Activated CD8-positive, alpha-beta memory T cell treated with anti-CD3 and anti-CD28 coated beads, Interleukin-2, amount 10 ng/mL, durations not matched to agents 7 days and 5 days (primary cell): ENCODE measurements around the gene BCAM. TPM values are rescaled to one million over a fixed set of nuclear protein-coding genes. Genes with fewer than 3 reads are reported as not detected.
"Not testable (repeated sequence)": the region's sequence is repeated elsewhere in the genome, so short reads cannot be mapped to it uniquely, and the experiment has no call there.

Experiments
- ATAC-seq: fragments of 150-1000 bp; cut with Tn5 transposase; one replicate; pipeline ENCODE4 v1.10.0; 2021; ENCODE audit warnings: moderate library complexity
- CTCF ChIA-PET: fragments of 350-600 bp; sonication (Branson Sonifier 250); formaldehyde crosslinking; loops from one replicate; lab custom pipeline; 2021; ENCODE audit warnings: antibody characterized with exemption; lab: Charles Lee
- DNase-seq: peaks from one replicate; pipeline ENCODE4 v3.0.0-alpha.2; 2020
- H3K27ac Mint-ChIP-seq: one replicate; pipeline ENCODE4 v1.8.0; 2021; ENCODE audit warnings: mild to moderate bottlenecking, mixed read lengths
- H3K27me3 Mint-ChIP-seq: one replicate; pipeline ENCODE4 v1.8.0; 2021; ENCODE audit warnings: mixed read lengths
- H3K36me3 Mint-ChIP-seq: one replicate; pipeline ENCODE4 v1.8.0; 2021; ENCODE audit warnings: mild to moderate bottlenecking, mixed read lengths
- H3K4me1 Mint-ChIP-seq: one replicate; pipeline ENCODE4 v1.8.0; 2021; ENCODE audit warnings: mixed read lengths
- H3K4me3 Mint-ChIP-seq: one replicate; pipeline ENCODE4 v1.8.0; 2021; ENCODE audit warnings: mild to moderate bottlenecking, moderate library complexity, mixed read lengths
- H3K9me3 Mint-ChIP-seq: one replicate; pipeline ENCODE4 v1.8.0; 2022; ENCODE audit warnings: low read depth, mixed read lengths
- total RNA-seq, 2 experiments: library from RNA; stranded (reverse); gene quantifications; one replicate each; pipeline ENCODE4 v1.2.3, GENCODE V29; 2021

BCAM gene, protein sequence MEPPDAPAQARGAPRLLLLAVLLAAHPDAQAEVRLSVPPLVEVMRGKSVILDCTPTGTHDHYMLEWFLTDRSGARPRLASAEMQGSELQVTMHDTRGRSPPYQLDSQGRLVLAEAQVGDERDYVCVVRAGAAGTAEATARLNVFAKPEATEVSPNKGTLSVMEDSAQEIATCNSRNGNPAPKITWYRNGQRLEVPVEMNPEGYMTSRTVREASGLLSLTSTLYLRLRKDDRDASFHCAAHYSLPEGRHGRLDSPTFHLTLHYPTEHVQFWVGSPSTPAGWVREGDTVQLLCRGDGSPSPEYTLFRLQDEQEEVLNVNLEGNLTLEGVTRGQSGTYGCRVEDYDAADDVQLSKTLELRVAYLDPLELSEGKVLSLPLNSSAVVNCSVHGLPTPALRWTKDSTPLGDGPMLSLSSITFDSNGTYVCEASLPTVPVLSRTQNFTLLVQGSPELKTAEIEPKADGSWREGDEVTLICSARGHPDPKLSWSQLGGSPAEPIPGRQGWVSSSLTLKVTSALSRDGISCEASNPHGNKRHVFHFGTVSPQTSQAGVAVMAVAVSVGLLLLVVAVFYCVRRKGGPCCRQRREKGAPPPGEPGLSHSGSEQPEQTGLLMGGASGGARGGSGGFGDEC
- not detected for total RNA-seq

DNA sequence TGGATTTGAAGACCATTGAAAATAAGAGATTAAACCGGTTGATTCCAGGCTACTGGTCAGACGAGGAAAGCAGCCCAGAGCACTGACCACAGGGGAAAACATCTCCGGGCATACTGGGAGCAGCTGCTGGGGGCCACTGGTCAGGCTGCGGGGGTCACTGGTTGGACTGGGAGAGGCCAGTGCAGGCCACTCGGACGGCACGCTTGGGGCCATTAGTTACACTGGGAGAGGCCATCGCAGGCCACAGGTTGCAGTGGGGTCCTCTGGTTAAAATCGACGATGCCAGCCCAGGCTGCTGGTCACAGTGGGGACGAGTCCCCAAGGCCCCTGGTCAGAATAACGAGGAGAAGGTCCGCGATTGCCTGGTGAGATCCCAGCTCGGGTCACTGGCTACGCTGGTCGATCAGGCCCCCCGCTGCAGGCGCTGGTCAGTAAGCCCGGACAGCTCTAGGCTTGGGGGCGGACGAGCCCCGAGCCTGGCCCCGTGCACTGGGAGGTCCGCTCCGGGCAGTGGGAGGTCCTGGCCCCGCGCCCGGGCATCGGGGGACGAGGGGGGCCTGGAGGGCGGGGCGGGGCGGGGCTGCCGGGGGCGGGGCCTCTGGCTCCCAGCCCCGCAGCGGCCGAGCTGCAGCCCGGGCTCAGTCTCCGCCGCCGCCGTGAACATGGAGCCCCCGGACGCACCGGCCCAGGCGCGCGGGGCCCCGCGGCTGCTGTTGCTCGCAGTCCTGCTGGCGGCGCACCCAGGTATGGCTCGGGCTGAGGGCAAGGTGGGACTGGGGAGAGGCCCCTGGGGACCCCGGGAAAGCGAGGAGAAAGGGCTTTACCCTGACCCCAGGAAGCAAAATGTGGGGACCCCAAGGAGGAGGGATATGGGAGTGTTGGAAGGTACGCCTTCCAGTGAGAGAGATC lies at the start of gene BCAM:
Gene BCAM (plus strand): TSS at position 641 of the 909 bp plus-strand sequence. CDS start 22 bp downstream, at position 663.
- H3K4me3 Mint-ChIP-seq = no peak within 1 kb of the TSS
- no peaks in the 10 kb centered on the region for H3K36me3 Mint-ChIP-seq
- no peak for DNase-seq
- H3K27ac Mint-ChIP-seq = no peak within 1 kb of the TSS
- no peaks in the 10 kb centered on the region for H3K4me1 Mint-ChIP-seq
- peaks cover 16% of the 10 kb centered on the region for H3K27me3 Mint-ChIP-seq
- H3K9me3 Mint-ChIP-seq = no peaks in the 10 kb centered on the region
- CTCF ChIA-PET = interaction anchor here (0.9 to 1.6 kb wide), 2 partner anchors 38 to 152 kb away, joined by 3 read pairs; partner anchors contain the start of gene NECTIN2
- ATAC-seq = no peak

DNA sequence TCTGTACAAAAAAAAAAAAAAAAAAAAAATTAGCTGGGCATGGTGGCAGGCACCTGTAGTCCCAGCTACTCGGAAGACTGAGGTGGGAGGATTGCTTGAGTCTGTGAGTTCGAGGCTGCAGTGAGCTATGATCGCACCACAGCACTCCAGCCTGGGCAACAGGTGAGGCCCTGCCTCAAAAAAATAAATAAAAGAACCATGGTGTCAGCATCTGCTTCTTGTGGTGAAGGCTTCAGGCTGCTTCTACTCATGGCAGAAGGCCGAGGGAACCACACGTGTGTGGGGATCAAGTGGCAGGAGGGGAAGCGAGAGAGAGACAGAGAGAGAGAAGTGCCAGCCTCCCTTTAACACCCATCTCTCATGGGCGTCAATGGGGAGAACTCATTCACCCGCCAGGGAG lies 46.9 kb upstream of the BCAM start:
- H3K9me3 Mint-ChIP-seq = no peaks in the 10 kb centered on the region
- no peaks in the 10 kb centered on the region for H3K27me3 Mint-ChIP-seq
- ATAC-seq (no peak), DNase-seq (no peak)
- peaks cover 47% of the 10 kb centered on the region for H3K4me1 Mint-ChIP-seq
- no peak overlapping the region for H3K4me3 Mint-ChIP-seq
- peaks cover 36% of the 10 kb centered on the region for H3K36me3 Mint-ChIP-seq
- no peak overlapping the region for H3K27ac Mint-ChIP-seq
- CTCF ChIA-PET = interaction anchor here (0.8 to 1.7 kb wide), 4 partner anchors 9 to 1589 kb away, joined by 3 to 8 read pairs (median 5); no protein-coding TSS in a partner anchor

- ATAC-seq = no peak
- no peak for DNase-seq
- Mint-ChIP-seq H3K27ac (no peak overlapping the region), H3K9me3 (peaks cover 5% of the 10 kb centered on the region), H3K36me3 (peaks cover 21% of the 10 kb centered on the region), H3K4me1 (peaks cover 55% of the 10 kb centered on the region), H3K4me3 (no peak overlapping the region), H3K27me3 (peaks cover 4% of the 10 kb centered on the region)
- CTCF ChIA-PET = interaction anchor here (1.3 to 15.3 kb wide), 3 partner anchors 11 to 76 kb away, joined by 3 to 406 read pairs (median 21); no protein-coding TSS in a partner anchor
Measured at GRCh38 chr19:44765033-44765948, 43.6 kb upstream of the BCAM start.

DNA sequence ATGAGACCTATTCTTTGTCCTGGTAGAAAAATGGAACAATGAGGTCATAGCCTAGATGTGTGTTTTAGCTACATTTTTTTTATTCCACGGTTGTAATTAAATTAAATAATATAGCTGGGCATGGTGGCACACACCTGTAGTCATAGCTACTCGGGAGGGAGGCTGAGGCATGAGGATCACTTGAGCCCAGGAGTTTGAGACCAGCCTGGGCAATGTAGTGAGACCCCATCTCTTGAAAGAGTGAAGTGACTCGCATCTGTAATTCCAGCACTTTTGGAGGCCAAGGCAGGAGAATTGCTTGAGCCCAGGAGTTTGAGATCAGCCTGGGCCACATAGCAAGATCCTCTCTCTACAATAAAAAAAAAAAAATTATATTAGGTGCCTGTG lies 43.0 kb upstream of the BCAM start:
- DNase-seq = no peak
- H3K4me1 Mint-ChIP-seq = peaks cover 55% of the 10 kb centered on the region
- H3K27ac Mint-ChIP-seq = no peak overlapping the region
- no peak overlapping the region for H3K4me3 Mint-ChIP-seq
- no peak for ATAC-seq
- CTCF ChIA-PET = interaction anchor here (1.3 to 15.3 kb wide), 3 partner anchors 12 to 195 kb away, joined by 3 to 406 read pairs (median 21); no protein-coding TSS in a partner anchor
- peaks cover 4% of the 10 kb centered on the region for H3K27me3 Mint-ChIP-seq
- peaks cover 17% of the 10 kb centered on the region for H3K36me3 Mint-ChIP-seq
- H3K9me3 Mint-ChIP-seq = peaks cover 5% of the 10 kb centered on the region

GRCh38 chr19:44767295-44768180 lies 41.4 kb upstream of the BCAM start:
- DNase-seq (peak; percentile 63), ATAC-seq (no peak)
- Mint-ChIP-seq H3K27me3 (peaks cover 4% of the 10 kb centered on the region), H3K9me3 (peaks cover 5% of the 10 kb centered on the region), H3K4me3 (no peak overlapping the region), H3K36me3 (peaks cover 13% of the 10 kb centered on the region), H3K4me1 (peaks cover 52% of the 10 kb centered on the region), H3K27ac (peak overlapping the region; percentile 25)
- CTCF ChIA-PET = interaction anchor here (1.3 to 15.3 kb wide), 4 partner anchors 13 to 197 kb away, joined by 3 to 406 read pairs (median 14); no protein-coding TSS in a partner anchor

- peak; percentile 99 for DNase-seq
- peaks cover 5% of the 10 kb centered on the region for H3K9me3 Mint-ChIP-seq
- peaks cover 11% of the 10 kb centered on the region for H3K27me3 Mint-ChIP-seq
- H3K27ac Mint-ChIP-seq = peak overlapping the region; percentile 82
- H3K36me3 Mint-ChIP-seq = peaks cover 8% of the 10 kb centered on the region
- H3K4me3 Mint-ChIP-seq = peak overlapping the region; percentile 48
- peaks cover 43% of the 10 kb centered on the region for H3K4me1 Mint-ChIP-seq
- CTCF ChIA-PET = interaction anchor here (0.5 to 15.3 kb wide), 39 partner anchors 9 to 249 kb away, joined by 3 to 406 read pairs (median 4); partner anchors contain the start of genes BCL3, CEACAM16, CEACAM19 and NECTIN2
- peak; percentile 100 for ATAC-seq
Measured at GRCh38 chr19:44770550-44771257, 38.2 kb upstream of the BCAM start.

DNA sequence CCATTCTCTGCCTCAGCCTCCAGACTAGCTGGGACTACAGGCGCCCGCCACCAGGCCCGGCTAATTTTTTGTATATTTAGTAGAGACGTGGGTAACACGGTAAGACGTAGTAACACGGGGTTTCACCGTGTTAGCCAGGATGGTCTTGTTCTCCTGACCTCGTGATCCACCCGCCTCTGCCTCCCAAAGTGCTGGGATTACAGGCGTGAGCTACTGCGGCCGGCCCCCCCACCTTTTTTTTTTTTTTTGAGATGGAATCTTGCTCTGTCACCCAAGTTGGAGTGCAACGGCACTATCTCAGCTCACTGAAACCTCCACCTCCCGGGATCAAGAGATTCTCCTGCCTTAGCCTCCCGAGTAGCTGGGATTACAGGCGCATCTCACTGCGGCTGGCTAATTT lies 36.8 kb upstream of the BCAM start:
- CTCF ChIA-PET = interaction anchor here (0.9 to 15.3 kb wide), 8 partner anchors 23 to 118 kb away, joined by 3 to 406 read pairs (median 25); partner anchors contain the start of gene CEACAM16
- H3K27me3 Mint-ChIP-seq = peaks cover 11% of the 10 kb centered on the region
- peaks cover 41% of the 10 kb centered on the region for H3K4me1 Mint-ChIP-seq
- not testable (repeated sequence) for H3K36me3 Mint-ChIP-seq, H3K4me3 Mint-ChIP-seq, ATAC-seq, H3K9me3 Mint-ChIP-seq, H3K27ac Mint-ChIP-seq, DNase-seq

- CTCF ChIA-PET = interaction anchor here (0.9 to 15.3 kb wide), 6 partner anchors 11 to 81 kb away, joined by 5 to 406 read pairs (median 33); partner anchors contain the start of gene CEACAM16
- H3K4me1 Mint-ChIP-seq = peaks cover 33% of the 10 kb centered on the region
- H3K27me3 Mint-ChIP-seq = peaks cover 11% of the 10 kb centered on the region
- no peak overlapping the region for H3K27ac Mint-ChIP-seq
- H3K9me3 Mint-ChIP-seq = peaks cover 5% of the 10 kb centered on the region
- peaks cover 8% of the 10 kb centered on the region for H3K36me3 Mint-ChIP-seq
- H3K4me3 Mint-ChIP-seq = no peak overlapping the region
- ATAC-seq (no peak), DNase-seq (no peak)
Measured at GRCh38 chr19:44772959-44773358, 35.9 kb upstream of the BCAM start.

DNA sequence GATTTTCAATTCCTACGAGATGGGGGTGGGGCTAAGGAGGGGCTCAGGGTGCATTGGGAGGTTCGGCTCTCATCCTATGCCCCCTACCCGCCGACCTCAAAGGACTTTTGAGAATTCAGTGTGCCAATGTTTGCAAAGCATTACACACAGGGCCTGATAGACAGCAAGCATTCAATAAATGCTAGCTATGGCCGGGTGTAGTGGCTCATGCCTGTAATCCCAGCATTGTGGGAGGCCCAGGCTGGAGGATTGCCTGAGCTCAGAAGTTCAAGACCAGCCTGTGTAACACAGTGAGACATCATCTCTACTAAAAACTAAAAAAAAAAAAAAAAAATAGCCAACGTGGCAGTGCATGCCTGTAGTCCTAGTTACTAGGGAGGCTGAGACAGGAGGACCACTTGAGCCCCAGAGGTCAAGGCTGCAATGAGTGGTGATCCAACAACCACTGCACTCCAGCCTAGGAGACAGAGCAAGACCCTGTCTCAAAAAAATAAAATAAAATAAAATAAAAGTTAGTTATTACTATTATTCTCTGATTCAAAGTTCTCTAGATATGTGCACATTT lies 33.1 kb upstream of the BCAM start:
- Mint-ChIP-seq H3K27ac (no peak overlapping the region), H3K4me3 (no peak overlapping the region), H3K27me3 (peaks cover 6% of the 10 kb centered on the region), H3K36me3 (no peaks in the 10 kb centered on the region), H3K4me1 (peaks cover 11% of the 10 kb centered on the region), H3K9me3 (no peaks in the 10 kb centered on the region)
- ATAC-seq (no peak), DNase-seq (no peak)
- CTCF ChIA-PET = interaction anchor here (0.7 to 15.3 kb wide), 7 partner anchors 9 to 1343 kb away, joined by 3 to 406 read pairs (median 4); no protein-coding TSS in a partner anchor

GRCh38 chr19:44776402-44777096 lies 32.4 kb upstream of the BCAM start:
- H3K4me1 Mint-ChIP-seq = peaks cover 7% of the 10 kb centered on the region
- H3K27ac Mint-ChIP-seq = no peak overlapping the region
- H3K27me3 Mint-ChIP-seq = peaks cover 6% of the 10 kb centered on the region
- H3K4me3 Mint-ChIP-seq = no peak overlapping the region
- H3K9me3 Mint-ChIP-seq = no peaks in the 10 kb centered on the region
- CTCF ChIA-PET = interaction anchor here (0.7 to 15.3 kb wide), 4 partner anchors 55 to 1344 kb away, joined by 3 to 406 read pairs (median 60); no protein-coding TSS in a partner anchor
- no peaks in the 10 kb centered on the region for H3K36me3 Mint-ChIP-seq
- ATAC-seq (no peak), DNase-seq (no peak)
